K562 (cell line): ENCODE results near the gene HS3ST4. TPM values are rescaled to one million over a fixed set of nuclear protein-coding genes. Genes with fewer than 3 reads are reported as not detected.

ENCODE experiments used
- ATAC-seq: fragments of 200-7000 bp; cut with Tn5 transposase; 3 replicates; pipeline ENCODE4 v1.9.1; 2020; ENCODE audit warnings: moderate library complexity
- BruUV-seq: library from RNA; stranded (reverse); fragments of 400-500 nt; replicated peaks from 2 replicates; lab custom pipeline; 2021; lab: Mats Ljungman, UMichigan
- CTCF ChIA-PET: fragments of 300-600 bp; formaldehyde crosslinking; extraction: SDS; loops from one replicate; lab custom pipeline; 2021; ENCODE audit warnings: low intra/inter-chr PET ratio; lab: Yijun Ruan, JAX
- POLR2A ChIA-PET: fragments of 300-600, 350-650 bp; sonication (Branson Sonifier 250); formaldehyde crosslinking; extraction: SDS; loops from one replicate; lab custom pipeline; 2021; ENCODE audit warnings: antibody characterized with exemption, inconsistent platforms; lab: Yijun Ruan, JAX
- DNase-seq, 4 experiments: peaks; one replicate each; pipeline versions ENCODE4 v3.0.0 to v3.0.0-alpha.2; 2011 to 2018; ENCODE audit warnings: low spot score in 3 of 4, mixed read lengths in 3 of 4; ENCODE audit errors: extremely low read depth in 1 of 4
- FAIRE-seq: peaks from 2 replicates; lab custom pipeline; 2011; peaks lifted over from hg19 to GRCh38; lab: Jason Lieb, UNC
- H2AFZ ChIP-seq: 2 replicates; pipeline ENCODE4 v1.6.0; 2011; ENCODE audit warnings: low read depth, low read length, control low read depth, inconsistent platforms
- H3K27ac ChIP-seq: fragments of 200-600 bp; 3 replicates; pipeline ENCODE4 v1.8.0; 2011; ENCODE audit warnings: low read depth, mild to moderate bottlenecking, control low read depth, inconsistent platforms, low read length, moderate library complexity, mixed read lengths; ENCODE audit errors: extremely low read depth
- H3K27me3 ChIP-seq, 2 experiments: fragments of 300-600 bp in 1 of 2; 2 replicates in 1 of 2; 3 replicates in 1 of 2; pipeline versions ENCODE4 v1.6.0 to v1.8.0; 2011; ENCODE audit warnings: inconsistent platforms in 2 of 2, low read length in 2 of 2, mild to moderate bottlenecking in 1 of 2, mixed read lengths in 1 of 2, moderate library complexity in 1 of 2; ENCODE audit not compliant: control insufficient read depth in 2 of 2, insufficient read depth in 2 of 2
- H3K36me3 ChIP-seq: fragments of 300-600 bp; 3 replicates; pipeline ENCODE4 v1.8.0; 2011; ENCODE audit warnings: mild to moderate bottlenecking, low read length, inconsistent platforms; ENCODE audit not compliant: control insufficient read depth, insufficient read depth
- H3K4me1 ChIP-seq, 2 experiments: fragments of 200-600 bp in 1 of 2; replicated peaks in 1 of 2; 2 replicates in 1 of 2; 3 replicates in 1 of 2; pipeline versions ENCODE4 v1.5.1 to v1.8.0; 2011; ENCODE audit warnings: inconsistent platforms in 2 of 2, low read length in 2 of 2, mild to moderate bottlenecking in 1 of 2, mixed read lengths in 1 of 2, moderate library complexity in 1 of 2; ENCODE audit not compliant: control insufficient read depth in 2 of 2, insufficient read depth in 2 of 2
- H3K4me2 ChIP-seq: 2 replicates; pipeline ENCODE4 v1.6.1; 2011; ENCODE audit warnings: low read length, control low read depth, inconsistent platforms, mixed read lengths; ENCODE audit not compliant: insufficient read depth
- H3K4me3 ChIP-seq: fragments of 200-600 bp; sonication (generic), shearing (Covaris generic); 2 replicates; pipeline ENCODE4 v1.5.1; 2016; ENCODE audit warnings: control low read depth, inconsistent platforms
- H3K79me2 ChIP-seq: fragments of 200-600 bp; 3 replicates; pipeline ENCODE4 v1.8.0; 2011; ENCODE audit warnings: low read length, inconsistent platforms; ENCODE audit not compliant: control insufficient read depth, insufficient read depth
- H3K9ac ChIP-seq, 2 experiments: 2 replicates each; pipeline versions ENCODE4 v1.6.0 to v1.6.1; 2011; ENCODE audit warnings: low read depth in 2 of 2, low read length in 2 of 2, control low read depth in 1 of 2, inconsistent platforms in 1 of 2, mild to moderate bottlenecking in 1 of 2, mixed read lengths in 1 of 2; ENCODE audit not compliant: insufficient read depth in 1 of 2
- H3K9me1 ChIP-seq: one replicate; pipeline ENCODE4 v1.6.0; 2011; ENCODE audit warnings: inconsistent platforms, mild to moderate bottlenecking, low read length, moderate library complexity; ENCODE audit not compliant: control insufficient read depth, insufficient read depth
- H3K9me3 ChIP-seq: replicated peaks from 2 replicates; pipeline ENCODE4 v1.5.1; 2011; ENCODE audit warnings: low read depth, low read length, inconsistent platforms; ENCODE audit not compliant: control insufficient read depth, insufficient read depth
- H4K20me1 ChIP-seq: replicated peaks from 2 replicates; pipeline ENCODE4 v1.6.1; 2011; ENCODE audit warnings: low read length, inconsistent platforms, mixed read lengths; ENCODE audit not compliant: control insufficient read depth, insufficient read depth
- ATF4 ChIP-seq: fragments of 450-650 bp; formaldehyde crosslinking; IDR thresholded peaks from 2 replicates; pipeline ENCODE4 v1.4.0; 2022; ENCODE audit warnings: mild to moderate bottlenecking, moderate library complexity
- CUX1 ChIP-seq: fragments of 200-800 bp; sonication (Bioruptor generic); IDR thresholded peaks from 2 replicates; pipeline ENCODE4 v1.6.1; 2016; ENCODE audit warnings: missing genetic modification characterization, missing compliant biosample characterization
- FUS ChIP-seq: fragments of 200-400 bp; formaldehyde crosslinking; optimal IDR thresholded peaks from 2 replicates; pipeline ENCODE3; 2017; ENCODE audit warnings: low read depth, low read length
- NCOA1 ChIP-seq: fragments of 450-650 bp; IDR thresholded peaks from 2 replicates; pipeline ENCODE4 v1.6.1; 2016; ENCODE audit warnings: low read depth
- TAF9B ChIP-seq: fragments of 450-650 bp; IDR thresholded peaks from 2 replicates; pipeline ENCODE4 v1.6.1; 2018; ENCODE audit warnings: mild to moderate bottlenecking; ENCODE audit not compliant: partially characterized antibody
- U2AF2 ChIP-seq: fragments of 200-400 bp; formaldehyde crosslinking; optimal IDR thresholded peaks from 2 replicates; pipeline ENCODE3; 2017; ENCODE audit warnings: low read depth, mild to moderate bottlenecking, low read length
- ZBTB11 ChIP-seq, 3 experiments: fragments of 200-800 bp in 1 of 3; fragments of 250-450 bp in 1 of 3; fragments of 450-650 bp in 1 of 3; sonication (Bioruptor Pico) in 1 of 3; sonication (Bioruptor generic) in 1 of 3; formaldehyde crosslinking in 1 of 3; IDR thresholded peaks; 2 replicates each; pipeline versions ENCODE4 v1.6.1 to v1.8.0; 2016 to 2022; ENCODE audit warnings: mild to moderate bottlenecking in 2 of 3, missing genetic modification characterization in 2 of 3, missing compliant biosample characterization in 1 of 3, moderate library complexity in 1 of 3
- ZNF23 ChIP-seq: fragments of 250-450 bp; sonication (Bioruptor Pico); IDR thresholded peaks from 2 replicates; pipeline ENCODE4 v1.4.0; 2020; ENCODE audit warnings: mild to moderate bottlenecking
- ZNF277 ChIP-seq: fragments of 250-450 bp; sonication (Bioruptor Pico); IDR thresholded peaks from 2 replicates; pipeline ENCODE4 v1.8.0; 2022; ENCODE audit warnings: inconsistent platforms, mild to moderate bottlenecking, moderate library complexity, borderline replicate concordance
- WGBS: fragments of 100-300 bp; shearing (Covaris generic); methylation state at CpG from one replicate; pipeline ENCODE4 v1.1.6; 2016; ENCODE audit warnings: low coverage, mixed read lengths; ENCODE audit not compliant: insufficient coverage; ENCODE audit errors: missing lambda C conversion rate; 5-methylcytosine and 5-hydroxymethylcytosine counted together
- in situ Hi-C: fragments of 300-500 bp; cut with MboI; formaldehyde crosslinking; loops from 4 replicates; pipeline ENCODE4 v1.15.0; 2018; ENCODE audit warnings: inconsistent platforms, mixed read lengths
- intact Hi-C: fragments of 100-400 bp; cut with micrococcal nuclease; formaldehyde crosslinking; loops from 2 replicates; pipeline ENCODE4 v1.14.2; 2022
- polyA plus RNA-seq, 8 experiments: library from polyadenylated mRNA; depleted of rRNA in 4 of 8; stranded (reverse) in 5 of 8; unstranded in 3 of 8; fragments of >200 nt; fragmentation: Nextera tagmentation in 2 of 8; fragmentation: Illumina TruSeq in 1 of 8; extraction: Ambion mirVana in 2 of 8; extraction: Trizol in 1 of 8; gene quantifications; 2 replicates each; pipeline versions ENCODE4 v1.2.1 to v1.2.3, GENCODE V29; 2011 to 2014; ENCODE audit warnings: inconsistent platforms in 1 of 8, missing spikeins in 1 of 8
- total RNA-seq, 7 experiments: library from RNA; depleted of rRNA in 6 of 7; stranded (reverse); fragments of >200 nt in 6 of 7; fragmentation: Illumina TruSeq in 2 of 7; extraction: Trizol in 2 of 7; gene quantifications; 2 replicates each; pipeline versions ENCODE4 v1.2.1 to v1.2.3, GENCODE V29; 2011 to 2021; ENCODE audit warnings: low replicate concordance in 1 of 7

HS3ST4 gene
- total and polyA plus RNA-seq, 9 of the 15 experiments (the other 6 are each of a cell fraction or from before 2014, with no cell fraction given): not detected

GRCh38 chr16:25841761-25842160 is 150.0 kb downstream of the HS3ST4 start (continued):
- no peak for TF ChIP-seq ATF4 (CRISPR knock-in tag)
- no peak for TF ChIP-seq ZNF23
- no peak for TF ChIP-seq U2AF2
- no peak for TF ChIP-seq CUX1 (CRISPR knock-in tag)

- Histone ChIP-seq H3K4me1 (no peaks in the 10 kb centered on the region), H3K9me1 (no peaks in the 10 kb centered on the region), H3K9me3 (no peaks in the 10 kb centered on the region), H3K9ac (no peak overlapping the region), H3K4me2 (no peak overlapping the region), H2AFZ (no peak overlapping the region), H3K79me2 (no peaks in the 10 kb centered on the region), H3K4me3 (no peak overlapping the region), H3K36me3 (no peaks in the 10 kb centered on the region), H3K27me3 (no peaks in the 10 kb centered on the region), H3K27ac (no peak overlapping the region), H4K20me1 (no peaks in the 10 kb centered on the region)
- intact Hi-C loops (no loop called here), in situ Hi-C loops (no loop called here)
- FAIRE-seq: no peak
- BruUV-seq: no TSS peak
- whole genome bisulfite sequencing: 0% methylated on average over 2 of the region's 3 CpGs
- CTCF ChIA-PET: interaction anchor here (0.5 kb wide), 1 partner anchor 121 kb away, joined by 3 read pairs; no protein-coding TSS in a partner anchor
- POLR2A ChIA-PET: interaction anchor here (1.1 kb wide), 1 partner anchor 12 kb away, joined by 4 read pairs; no protein-coding TSS in a partner anchor
- no peak for DNase-seq
- ATAC-seq: no peak
- TF ChIP-seq ZNF277 (CRISPR knock-in tag) (no peak), ZBTB11 (CRISPR knock-in tag; IDR thresholded peaks at IDR 0.05) (no peak), NCOA1 (no peak), TAF9B (no peak), FUS (no peak)
Observed at GRCh38 chr16:25845901-25846300, 154.1 kb downstream of the HS3ST4 start.
